Measurements from ENCODE around the gene PRRX2.

The PRRX2 gene

GRCh38 chr9:129703667-129704355, 38.4 kb downstream of the PRRX2 start:
- no peak for DNase-seq (ENCODE audit: low read depth in 2 of 2, low spot score in 1 of 2)

DNA sequence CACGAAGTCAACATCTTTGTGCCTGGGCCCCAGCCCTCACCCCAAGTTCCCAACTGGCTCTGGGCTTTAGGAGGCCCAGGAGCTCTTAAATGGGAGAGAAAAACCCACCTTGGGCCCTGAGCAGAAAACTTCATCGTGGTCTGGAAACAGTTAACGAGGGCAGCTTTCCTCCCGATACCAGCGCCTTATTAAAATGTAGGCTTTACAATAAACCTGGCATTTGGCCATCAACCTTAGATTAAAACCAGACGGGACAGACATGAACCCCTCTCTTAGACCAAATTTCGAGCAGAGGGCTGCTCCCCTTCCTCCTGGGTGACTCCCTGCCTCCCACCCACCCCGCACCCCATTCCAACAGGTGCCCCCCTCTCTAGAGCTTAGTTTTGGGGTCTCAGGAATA, 39.4 kb downstream of the PRRX2 start:
- no peak for DNase-seq (ENCODE audit: low read depth in 2 of 2, low spot score in 1 of 2)

DNA sequence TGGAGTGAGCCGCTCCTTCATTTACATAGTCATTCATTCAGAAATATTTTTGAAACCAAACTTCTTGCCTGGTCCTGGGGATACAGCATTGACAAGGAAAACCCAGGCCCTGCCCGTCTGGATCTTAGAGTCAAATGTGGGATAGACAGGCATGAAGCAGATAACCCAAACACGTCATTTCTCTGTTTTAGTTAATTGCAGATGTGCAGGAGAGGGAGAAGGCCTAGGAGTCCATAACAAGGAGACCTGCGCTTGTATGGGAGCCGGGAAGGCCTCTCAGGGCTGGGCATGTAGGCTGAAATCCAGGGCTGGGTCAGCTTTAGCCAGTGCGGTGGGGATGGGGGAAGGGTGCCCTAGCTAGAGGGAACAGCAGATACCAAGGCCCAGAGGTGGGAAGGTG, 43.3 kb downstream of the PRRX2 start:
- DNase-seq (ENCODE audit: low read depth in 2 of 2, low spot score in 1 of 2): no peak

GRCh38 chr9:129709438-129710168, 44.2 kb downstream of the PRRX2 start:
- no peak for DNase-seq (ENCODE audit: low read depth in 2 of 2, low spot score in 1 of 2)

- DNase-seq (ENCODE audit: low read depth in 2 of 2, low spot score in 1 of 2): no peak
These were observed 44.7 kb downstream of the PRRX2 start for GRCh38 chr9:129710169-129710453.

DNA sequence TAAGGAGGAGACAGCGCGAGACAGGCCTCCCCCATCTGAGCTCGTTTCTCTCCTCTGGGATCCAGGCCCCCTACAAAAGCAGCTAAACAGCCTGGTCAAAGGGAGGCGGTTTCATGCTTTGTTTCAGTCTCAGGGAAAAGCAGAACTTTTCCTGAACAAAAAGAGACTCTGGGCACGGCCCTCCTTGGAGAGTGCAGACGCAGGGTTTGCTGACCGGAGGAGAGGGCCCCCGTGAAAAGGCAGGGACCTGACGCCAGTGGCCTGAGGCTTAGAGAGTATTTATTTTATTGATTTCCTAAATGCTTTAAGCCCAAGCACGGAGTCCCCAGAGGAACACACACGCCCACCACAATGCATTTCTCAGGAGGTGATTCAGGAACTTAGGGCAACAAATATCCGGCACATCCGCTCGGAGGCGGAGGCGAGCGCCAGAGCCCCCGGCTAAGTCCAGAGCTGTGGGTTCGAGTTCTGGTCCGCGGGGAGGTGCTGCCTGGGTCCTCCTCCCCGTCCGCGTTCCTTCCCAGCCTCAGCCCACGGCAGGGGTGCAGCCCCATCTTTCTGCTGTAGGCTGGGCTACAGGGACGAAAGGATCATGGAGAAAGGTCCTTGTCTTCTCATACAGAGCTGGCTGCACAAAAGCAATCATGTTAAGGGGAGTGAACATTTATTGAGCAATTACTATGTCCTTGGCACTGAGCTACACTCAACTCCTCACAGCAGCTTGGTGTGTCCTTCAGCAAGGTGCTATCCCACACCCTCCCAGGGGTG, 47.4 kb downstream of the PRRX2 start:
- DNase-seq (ENCODE audit: low read depth in 2 of 2, low spot score in 1 of 2): no peak

- no peak for DNase-seq (ENCODE audit: low read depth in 2 of 2, low spot score in 1 of 2)
These were observed 47.9 kb downstream of the PRRX2 start for GRCh38 chr9:129713402-129713679.

- no peak for DNase-seq (ENCODE audit: low read depth in 2 of 2, low spot score in 1 of 2)
These were observed 49.1 kb downstream of the PRRX2 start for GRCh38 chr9:129714511-129715061.

DNA sequence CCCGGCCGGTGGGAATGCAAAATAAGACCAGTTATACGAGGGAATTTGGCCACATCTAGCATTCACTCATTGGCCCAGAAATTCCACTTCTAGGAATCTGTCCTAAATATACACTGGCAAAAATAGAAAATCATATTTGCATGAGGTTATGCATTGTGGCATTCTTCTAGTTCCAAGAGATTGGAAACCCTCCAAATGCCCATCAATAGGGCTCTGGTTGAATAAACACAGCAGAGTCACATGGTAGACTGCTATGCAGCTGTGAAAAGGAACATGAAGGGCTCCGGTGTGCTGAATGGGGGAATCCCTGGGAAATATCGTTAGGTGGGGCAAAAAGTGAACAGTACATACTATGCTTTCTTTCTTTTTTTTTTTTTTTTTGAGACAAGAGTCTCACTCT, 50.6 kb downstream of the PRRX2 start:
- DNase-seq (ENCODE audit: low read depth in 2 of 2, low spot score in 1 of 2): no peak

DNA sequence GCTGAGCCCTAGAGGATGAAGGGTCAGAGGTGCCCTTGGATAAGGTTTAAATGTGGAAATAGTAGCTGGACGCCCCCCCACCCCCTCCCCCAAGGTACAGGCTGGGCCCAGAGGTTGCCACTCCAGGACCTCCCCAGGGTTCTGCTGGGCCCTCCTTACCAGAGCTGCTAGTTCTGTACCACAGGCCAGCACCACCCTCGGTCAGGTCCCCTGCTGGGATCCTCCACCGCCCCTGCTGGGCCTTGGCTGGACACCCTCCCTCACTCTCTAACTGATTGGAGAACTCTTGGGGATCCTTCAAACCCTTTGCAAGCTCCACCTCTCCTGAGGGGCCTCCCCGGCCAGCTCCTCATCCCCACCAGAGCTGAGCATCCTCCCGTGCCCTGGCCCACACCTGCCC, 52.5 kb downstream of the PRRX2 start:
- no peak for DNase-seq (ENCODE audit: low read depth in 2 of 2, low spot score in 1 of 2)

DNA sequence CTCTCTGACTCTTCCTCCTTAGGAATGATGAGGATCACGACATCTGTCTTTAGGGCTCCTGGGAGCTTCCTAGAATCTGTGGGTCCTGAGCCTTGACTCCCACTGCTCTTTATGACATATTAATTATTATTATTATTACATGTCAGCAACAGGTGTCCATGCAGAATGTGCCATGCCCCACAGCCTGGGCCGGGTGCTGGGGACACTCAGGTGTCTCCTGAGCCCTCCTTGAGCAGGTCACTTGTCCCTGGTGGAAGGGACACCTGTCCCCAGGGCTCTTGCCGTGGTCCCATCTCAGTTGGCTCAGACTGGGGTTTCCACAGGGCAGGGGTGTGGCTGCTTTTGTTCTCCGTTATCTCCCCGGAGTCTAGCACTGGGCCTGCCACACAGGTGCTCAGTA, 53.2 kb downstream of the PRRX2 start:
- no peak for DNase-seq (ENCODE audit: low read depth in 2 of 2, low spot score in 1 of 2)

DNA sequence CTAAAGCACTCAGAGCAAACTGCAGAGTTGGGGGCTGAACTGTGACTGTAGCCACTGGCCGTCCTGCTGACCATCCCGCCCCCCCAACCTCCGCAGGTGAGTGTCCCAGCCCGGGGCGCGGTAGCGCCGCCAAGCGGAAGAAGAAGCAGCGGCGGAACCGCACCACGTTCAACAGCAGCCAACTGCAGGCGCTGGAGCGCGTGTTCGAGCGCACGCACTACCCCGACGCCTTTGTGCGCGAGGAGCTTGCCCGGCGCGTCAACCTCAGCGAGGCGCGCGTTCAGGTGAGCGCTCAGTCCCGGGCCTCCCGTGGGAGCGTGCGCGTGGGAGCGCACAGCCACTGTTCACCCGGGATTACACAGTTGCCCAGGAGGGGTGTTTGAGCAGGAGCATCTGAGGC, 53.7 kb downstream of the PRRX2 start:
- DNase-seq (ENCODE audit: low read depth in 2 of 2, low spot score in 1 of 2): no peak

GRCh38 chr9:129720181-129720864, 54.9 kb downstream of the PRRX2 start:
- DNase-seq (ENCODE audit: low read depth in 2 of 2, low spot score in 1 of 2): no peak

DNA sequence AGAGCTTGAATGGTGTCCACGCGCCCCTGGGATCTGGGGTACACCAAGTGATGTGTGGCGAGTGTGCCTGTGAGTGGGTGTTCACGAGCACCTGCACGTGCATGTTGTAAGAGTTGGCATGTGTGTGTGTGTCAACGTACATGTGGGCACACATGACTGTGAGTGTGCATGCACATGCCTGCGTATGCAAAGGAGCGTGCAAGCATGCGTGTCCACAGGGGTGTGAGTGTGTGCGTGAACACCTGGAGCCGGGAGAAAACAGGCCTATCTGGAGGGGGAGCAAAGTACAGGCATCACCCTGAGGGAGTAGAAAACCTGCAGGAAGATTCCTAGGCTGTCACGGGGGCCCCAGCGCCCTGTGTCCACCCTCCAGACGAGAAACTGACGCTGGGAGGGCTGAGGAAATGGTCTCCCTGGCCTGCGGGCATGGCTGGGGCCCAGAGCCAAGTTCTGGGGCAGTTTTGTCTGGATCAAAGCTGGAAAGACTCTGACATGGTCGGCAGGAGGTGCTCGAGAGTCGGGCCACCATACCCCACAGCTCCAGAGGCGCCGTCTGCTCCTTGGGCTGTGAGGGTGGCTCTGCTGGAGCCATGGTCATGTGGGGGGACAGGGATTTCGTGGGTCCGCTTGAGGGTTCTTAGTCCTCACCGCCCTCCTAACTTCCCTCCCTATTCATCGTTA, 55.6 kb downstream of the PRRX2 start:
- DNase-seq (ENCODE audit: low read depth in 2 of 2, low spot score in 1 of 2): no peak

DNA sequence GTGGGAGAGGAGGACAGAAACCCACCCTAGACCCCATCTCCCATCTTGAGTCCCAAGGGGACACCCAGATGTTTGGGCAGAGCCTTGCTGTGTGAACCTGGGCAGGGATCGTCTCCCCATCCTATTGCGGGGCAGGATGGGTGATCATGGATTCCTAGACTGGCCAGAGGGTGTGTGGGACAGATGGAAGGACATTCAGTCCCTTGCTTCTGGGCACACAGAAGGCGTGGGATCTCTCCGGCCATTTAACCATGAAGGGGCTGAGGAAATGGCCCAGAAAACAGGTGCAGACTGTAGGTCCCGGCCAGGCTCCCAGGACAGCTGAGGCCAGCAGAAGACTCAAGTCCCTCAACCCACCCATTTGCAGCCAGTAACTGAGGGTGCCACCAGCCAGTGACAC, 57.5 kb downstream of the PRRX2 start:
- DNase-seq (ENCODE audit: low read depth in 2 of 2, low spot score in 1 of 2): no peak

DNA sequence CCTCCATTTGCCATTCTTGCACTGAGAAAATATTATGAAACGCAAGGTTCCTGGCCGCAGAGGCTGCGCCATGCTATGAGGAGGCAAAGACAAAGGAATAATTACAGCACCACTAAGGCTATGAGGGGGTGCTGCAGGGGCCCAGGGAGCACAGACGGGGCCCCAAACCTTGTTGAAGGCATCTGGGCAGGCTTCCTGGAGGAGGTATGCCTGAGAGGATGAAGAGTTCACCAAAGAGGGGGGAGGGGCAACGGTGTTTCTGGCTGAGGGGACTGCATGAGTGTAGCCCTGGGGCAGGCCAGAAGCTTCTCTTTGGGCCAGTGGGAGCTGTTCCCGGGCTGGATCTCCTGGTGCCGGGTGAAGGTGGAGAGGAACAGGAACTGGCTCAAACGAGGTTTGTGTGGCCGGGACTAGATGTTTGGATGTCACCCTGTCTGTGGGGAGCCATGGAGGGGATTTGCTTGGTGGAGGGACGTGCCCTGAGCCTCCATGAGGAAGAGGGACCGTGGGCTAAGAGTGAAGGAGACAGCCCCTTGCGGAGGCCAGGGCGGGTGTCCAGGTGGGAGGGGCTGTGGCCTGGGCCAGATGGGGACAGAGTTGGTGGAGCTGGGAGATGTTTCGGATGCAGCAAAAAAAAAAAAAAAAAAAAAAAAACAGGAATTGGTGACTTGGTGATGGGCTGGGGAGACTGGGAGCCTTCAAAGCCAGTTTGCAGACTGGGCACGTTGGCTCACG, 59.2 kb downstream of the PRRX2 start:
- no peak for DNase-seq (ENCODE audit: low read depth in 2 of 2, low spot score in 1 of 2)

DNA sequence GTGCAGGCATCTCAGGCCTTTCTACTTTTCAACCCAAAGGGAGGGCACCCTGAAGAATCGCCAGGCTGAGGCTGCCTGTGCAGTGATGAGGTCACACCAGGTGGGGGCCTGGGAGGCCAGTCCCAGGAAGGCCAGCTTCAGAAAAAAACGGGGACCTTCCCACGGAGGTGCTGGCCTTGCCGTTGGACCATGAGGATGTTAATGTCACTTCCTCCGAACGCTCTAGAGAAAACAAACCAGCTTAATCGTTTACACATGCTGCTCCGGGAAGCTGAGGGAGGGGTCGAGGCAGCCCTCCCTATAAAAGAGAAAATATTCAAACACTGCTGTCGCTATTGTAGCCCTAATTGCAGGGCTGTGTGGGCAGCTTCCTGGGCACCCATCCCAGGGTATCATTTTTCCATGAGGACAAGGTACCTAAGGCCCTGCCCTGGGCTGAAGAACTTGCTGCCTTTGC, 60.4 kb downstream of the PRRX2 start:
- no peak for DNase-seq (ENCODE audit: low read depth in 2 of 2, low spot score in 1 of 2)

GRCh38 chr9:129726322-129727160, 61.1 kb downstream of the PRRX2 start:
- DNase-seq (ENCODE audit: low read depth in 2 of 2, low spot score in 1 of 2): peak in 1 of 2 donors; percentile 21

DNA sequence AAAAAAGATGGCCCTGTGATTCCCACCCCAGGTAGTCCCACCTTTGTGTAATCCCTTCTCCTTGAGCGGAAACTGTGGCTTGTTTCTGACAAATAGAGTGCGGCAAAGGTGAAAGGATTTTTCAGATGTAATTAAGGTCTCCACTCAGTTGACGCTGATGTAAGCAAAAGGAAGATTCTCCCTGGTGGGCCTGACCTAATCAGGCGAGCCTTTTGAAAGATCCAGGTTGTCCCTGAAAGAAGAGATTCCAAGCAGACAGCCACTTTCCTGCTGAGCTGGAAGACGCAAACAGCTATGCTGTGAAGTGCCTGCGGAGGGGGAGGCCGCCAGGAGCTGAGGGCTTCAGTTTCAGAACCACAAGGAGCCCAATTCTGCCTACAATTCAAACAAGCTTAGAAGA, 63.3 kb downstream of the PRRX2 start:
- DNase-seq (ENCODE audit: low read depth in 2 of 2, low spot score in 1 of 2): no peak
